Nephron progenitor cell (in vitro differentiated cells): Measurements from ENCODE around the gene NPY5R.

Source experiments
- DNase-seq: peaks from one replicate; pipeline ENCODE4 v3.0.0; 2021
- H3K27ac Mint-ChIP-seq: 2 replicates; pipeline ENCODE4 v1.8.0; 2021; ENCODE audit warnings: mild to moderate bottlenecking, moderate library complexity, mixed read lengths
- H3K27me3 Mint-ChIP-seq: 2 replicates; pipeline ENCODE4 v1.8.0; 2021; ENCODE audit warnings: mild to moderate bottlenecking, low read depth, mixed read lengths; ENCODE audit not compliant: poor library complexity
- H3K36me3 Mint-ChIP-seq: 2 replicates; pipeline ENCODE4 v1.8.0; 2021; ENCODE audit warnings: low read depth, mixed read lengths
- H3K4me1 Mint-ChIP-seq: 2 replicates; pipeline ENCODE4 v1.8.0; 2021; ENCODE audit warnings: mixed read lengths
- H3K4me3 Mint-ChIP-seq: 2 replicates; pipeline ENCODE4 v1.8.0; 2021; ENCODE audit warnings: mild to moderate bottlenecking, moderate library complexity, mixed read lengths
- H3K9me3 Mint-ChIP-seq: 2 replicates; pipeline ENCODE4 v1.8.0; 2021; ENCODE audit warnings: mild to moderate bottlenecking, moderate library complexity, mixed read lengths
- TF ChIP-seq, protein P1 (sequence below): fragments of 200-600 bp; sonication (generic); IDR thresholded peaks from 2 replicates; pipeline ENCODE4 v1.5.0; 2021; ENCODE audit warnings: antibody characterized with exemption

Gene NPY5R

GRCh38 chr4:163350672-163351071, 7.0 kb downstream of the NPY5R start:
- H3K36me3 Mint-ChIP-seq = no peaks in the 10 kb centered on the region
- no peaks in the 10 kb centered on the region for H3K9me3 Mint-ChIP-seq
- DNase-seq = no peak
- no peaks in the 10 kb centered on the region for H3K4me1 Mint-ChIP-seq
- H3K27ac Mint-ChIP-seq = no peak overlapping the region
- H3K4me3 Mint-ChIP-seq = no peak overlapping the region
- peaks cover 14% of the 10 kb centered on the region for H3K27me3 Mint-ChIP-seq
- TF ChIP-seq, protein P1, sequence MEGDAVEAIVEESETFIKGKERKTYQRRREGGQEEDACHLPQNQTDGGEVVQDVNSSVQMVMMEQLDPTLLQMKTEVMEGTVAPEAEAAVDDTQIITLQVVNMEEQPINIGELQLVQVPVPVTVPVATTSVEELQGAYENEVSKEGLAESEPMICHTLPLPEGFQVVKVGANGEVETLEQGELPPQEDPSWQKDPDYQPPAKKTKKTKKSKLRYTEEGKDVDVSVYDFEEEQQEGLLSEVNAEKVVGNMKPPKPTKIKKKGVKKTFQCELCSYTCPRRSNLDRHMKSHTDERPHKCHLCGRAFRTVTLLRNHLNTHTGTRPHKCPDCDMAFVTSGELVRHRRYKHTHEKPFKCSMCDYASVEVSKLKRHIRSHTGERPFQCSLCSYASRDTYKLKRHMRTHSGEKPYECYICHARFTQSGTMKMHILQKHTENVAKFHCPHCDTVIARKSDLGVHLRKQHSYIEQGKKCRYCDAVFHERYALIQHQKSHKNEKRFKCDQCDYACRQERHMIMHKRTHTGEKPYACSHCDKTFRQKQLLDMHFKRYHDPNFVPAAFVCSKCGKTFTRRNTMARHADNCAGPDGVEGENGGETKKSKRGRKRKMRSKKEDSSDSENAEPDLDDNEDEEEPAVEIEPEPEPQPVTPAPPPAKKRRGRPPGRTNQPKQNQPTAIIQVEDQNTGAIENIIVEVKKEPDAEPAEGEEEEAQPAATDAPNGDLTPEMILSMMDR = no peak

DNA sequence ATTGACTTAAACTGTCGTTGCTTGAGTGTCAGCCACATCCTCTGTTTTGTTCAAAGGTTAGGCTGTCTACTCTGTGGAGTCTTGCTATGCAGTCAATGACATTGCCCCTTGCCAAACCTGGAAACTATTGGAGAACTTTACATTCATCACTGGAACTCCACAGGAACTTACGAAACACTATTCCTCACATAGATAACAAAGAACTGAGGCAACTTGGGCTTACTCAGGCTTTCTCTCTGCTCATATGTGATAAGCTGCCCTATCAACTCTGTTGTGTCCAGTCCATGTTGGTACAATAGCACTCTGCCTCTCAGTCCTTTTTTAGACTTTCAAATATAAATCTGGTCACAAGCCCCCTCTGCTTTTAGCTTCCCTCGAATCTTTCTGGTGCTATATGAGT, 9.4 kb downstream of the NPY5R start:
- Mint-ChIP-seq H3K27me3 (peaks cover 14% of the 10 kb centered on the region), H3K4me1 (no peaks in the 10 kb centered on the region), H3K9me3 (no peaks in the 10 kb centered on the region), H3K4me3 (no peak overlapping the region), H3K36me3 (no peaks in the 10 kb centered on the region), H3K27ac (no peak overlapping the region)
- TF ChIP-seq, protein P1 = no peak
- no peak for DNase-seq

DNA sequence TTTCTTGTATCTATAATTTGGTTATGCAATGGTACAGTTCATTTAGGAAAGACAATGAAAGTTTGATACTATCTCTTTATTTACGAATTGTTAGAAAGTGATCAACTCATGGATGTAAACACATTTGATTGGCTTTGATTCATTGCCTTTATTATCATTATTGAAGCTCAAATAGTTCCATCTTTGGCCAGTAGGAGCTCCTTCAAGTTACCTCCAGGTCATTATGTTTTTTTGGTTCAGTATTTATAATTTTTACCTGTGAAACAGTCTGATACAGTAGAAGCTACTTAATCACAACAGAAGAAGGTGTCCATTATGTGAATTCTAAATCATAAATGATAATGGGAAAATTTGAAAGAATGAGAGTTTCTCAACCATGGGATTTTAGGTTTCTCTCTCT, 12.4 kb downstream of the NPY5R start:
- no peak overlapping the region for H3K27ac Mint-ChIP-seq
- no peak for DNase-seq
- TF ChIP-seq, protein P1 = no peak
- H3K27me3 Mint-ChIP-seq = peaks cover 14% of the 10 kb centered on the region
- no peaks in the 10 kb centered on the region for H3K4me1 Mint-ChIP-seq
- no peaks in the 10 kb centered on the region for H3K36me3 Mint-ChIP-seq
- H3K4me3 Mint-ChIP-seq = no peak overlapping the region
- H3K9me3 Mint-ChIP-seq = no peaks in the 10 kb centered on the region

- Mint-ChIP-seq H3K27ac (no peak overlapping the region), H3K36me3 (no peaks in the 10 kb centered on the region), H3K4me1 (no peaks in the 10 kb centered on the region), H3K4me3 (no peak overlapping the region), H3K9me3 (no peaks in the 10 kb centered on the region), H3K27me3 (no peaks in the 10 kb centered on the region)
- TF ChIP-seq, protein P1 = no peak
- DNase-seq = no peak
These were observed 24.0 kb downstream of the NPY5R start for GRCh38 chr4:163367651-163368050.

DNA sequence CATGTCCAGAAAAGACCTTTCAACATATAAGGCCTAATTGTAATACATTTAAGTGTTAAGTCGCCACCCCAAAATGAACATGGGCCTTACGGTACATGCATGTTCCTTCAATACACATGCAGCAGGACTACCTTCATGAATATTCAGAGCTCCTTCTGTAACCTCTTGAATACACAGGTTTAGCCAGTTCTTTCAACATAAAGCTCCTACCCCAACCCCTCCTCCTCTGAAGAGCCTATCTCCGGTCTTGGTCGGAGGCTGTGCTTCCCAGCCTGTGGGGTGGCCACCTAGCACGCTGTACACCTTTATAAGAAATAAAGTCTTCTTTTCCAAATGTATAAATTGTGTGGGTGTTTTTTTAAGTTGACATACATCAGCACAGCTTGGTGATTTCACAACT, 28.3 kb downstream of the NPY5R start:
- no peaks in the 10 kb centered on the region for H3K36me3 Mint-ChIP-seq
- no peaks in the 10 kb centered on the region for H3K4me1 Mint-ChIP-seq
- no peak overlapping the region for H3K4me3 Mint-ChIP-seq
- H3K27me3 Mint-ChIP-seq = no peaks in the 10 kb centered on the region
- no peak overlapping the region for H3K27ac Mint-ChIP-seq
- TF ChIP-seq, protein P1 = no peak
- DNase-seq = no peak
- no peaks in the 10 kb centered on the region for H3K9me3 Mint-ChIP-seq

DNA sequence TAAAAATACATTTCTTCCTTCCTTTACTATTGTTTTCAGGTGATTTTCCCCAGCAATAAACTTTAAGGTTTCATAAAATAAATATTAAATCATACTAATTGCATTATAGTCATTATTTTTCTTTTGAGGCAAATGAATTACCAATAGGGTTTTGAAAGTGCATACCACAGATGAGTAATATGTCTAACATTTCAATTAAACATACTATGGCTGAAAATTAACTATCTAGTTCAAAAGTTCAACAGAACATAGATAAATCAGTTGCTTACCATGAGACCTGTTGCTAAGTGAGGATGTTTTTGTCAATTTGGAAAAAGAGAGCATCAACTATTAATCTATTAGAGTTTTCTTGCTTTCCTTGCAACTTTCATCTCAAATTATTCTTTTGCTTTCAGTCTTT, 35.0 kb downstream of the NPY5R start:
- H3K4me1 Mint-ChIP-seq = no peaks in the 10 kb centered on the region
- H3K36me3 Mint-ChIP-seq = no peaks in the 10 kb centered on the region
- no peaks in the 10 kb centered on the region for H3K9me3 Mint-ChIP-seq
- no peak overlapping the region for H3K4me3 Mint-ChIP-seq
- DNase-seq = no peak
- TF ChIP-seq, protein P1 = no peak
- no peak overlapping the region for H3K27ac Mint-ChIP-seq
- H3K27me3 Mint-ChIP-seq = peaks cover 3% of the 10 kb centered on the region
